SHP77 (cell line): ENCODE data around the gene GK.
"Not testable (repeated sequence)": the region's sequence is repeated elsewhere in the genome, so short reads cannot be mapped to it uniquely, and the experiment has no call there.

Experiments
- DNase-seq, 2 experiments: peaks; one replicate each; lab custom pipeline; 2025; lab: John Stamatoyannopoulos, UW

The GK gene

DNA sequence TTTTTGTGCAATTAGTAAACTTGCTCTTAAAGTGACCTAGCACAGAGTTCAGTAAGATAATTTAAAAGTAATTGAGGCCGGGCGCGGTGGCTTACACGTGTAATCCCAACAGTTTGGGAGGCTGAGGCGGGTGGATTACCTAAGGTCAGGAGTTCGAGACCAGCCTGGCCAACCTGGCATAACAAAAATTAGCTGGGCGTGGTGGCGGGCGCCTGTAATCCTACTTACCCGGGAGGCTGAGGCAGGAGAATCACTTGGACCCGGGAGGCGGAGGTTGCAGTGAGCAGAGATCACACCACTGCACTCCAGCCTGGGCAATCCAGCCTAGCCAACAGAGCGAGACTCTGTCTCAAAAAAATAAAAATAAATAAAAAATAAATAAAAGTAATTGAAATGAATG is 1.2 kb downstream of the GK start:
- DNase-seq = not testable (repeated sequence)

DNA sequence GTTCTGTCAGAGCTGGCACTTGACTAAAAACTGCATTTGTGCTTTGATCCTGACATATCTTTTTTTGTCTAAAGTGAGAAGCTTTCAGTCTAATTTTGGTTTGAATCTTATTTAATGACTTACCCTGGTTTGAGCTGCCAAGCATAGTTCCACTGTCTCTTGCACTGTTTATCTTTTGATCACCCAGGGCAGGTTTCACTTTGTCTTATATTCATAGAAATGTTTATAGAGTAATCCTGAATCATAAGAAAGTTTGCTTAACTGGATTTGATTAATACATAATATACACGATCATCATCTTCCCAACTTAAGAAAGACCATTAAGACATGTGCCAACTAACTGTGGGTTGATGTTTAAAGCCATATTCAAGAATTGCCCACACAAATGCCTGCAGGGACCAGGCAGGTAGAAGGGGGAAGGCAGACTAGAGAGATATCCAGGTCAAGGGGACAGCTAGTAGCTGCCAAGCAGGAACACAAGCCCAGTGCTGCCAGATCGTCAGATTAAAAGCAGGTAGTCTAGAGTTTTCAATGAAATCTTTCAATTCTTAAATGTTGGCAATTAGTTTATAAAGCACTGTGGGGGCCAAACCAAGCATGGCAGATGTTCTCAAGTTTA is 1.9 kb downstream of the GK start:
- no peak for DNase-seq

DNA sequence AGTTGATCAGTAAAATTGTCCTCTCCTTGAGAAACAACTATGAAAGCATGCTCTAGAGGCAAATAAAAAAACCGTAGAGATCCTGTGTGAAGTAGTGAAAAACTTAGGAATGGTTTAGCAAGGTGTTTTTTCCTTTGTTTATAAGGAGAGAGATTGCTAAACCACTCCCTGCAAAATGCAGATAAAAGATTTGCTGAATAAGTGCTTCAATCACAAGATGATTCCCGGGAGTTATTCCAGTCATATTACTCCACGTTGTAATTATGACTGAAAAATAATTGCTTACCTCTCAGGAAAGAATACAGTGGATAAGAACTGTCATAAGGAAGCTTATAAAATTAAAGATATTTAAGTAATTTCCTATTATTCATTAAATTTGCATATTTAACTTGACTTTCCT is 2.8 kb downstream of the GK start:
- DNase-seq = no peak

DNA sequence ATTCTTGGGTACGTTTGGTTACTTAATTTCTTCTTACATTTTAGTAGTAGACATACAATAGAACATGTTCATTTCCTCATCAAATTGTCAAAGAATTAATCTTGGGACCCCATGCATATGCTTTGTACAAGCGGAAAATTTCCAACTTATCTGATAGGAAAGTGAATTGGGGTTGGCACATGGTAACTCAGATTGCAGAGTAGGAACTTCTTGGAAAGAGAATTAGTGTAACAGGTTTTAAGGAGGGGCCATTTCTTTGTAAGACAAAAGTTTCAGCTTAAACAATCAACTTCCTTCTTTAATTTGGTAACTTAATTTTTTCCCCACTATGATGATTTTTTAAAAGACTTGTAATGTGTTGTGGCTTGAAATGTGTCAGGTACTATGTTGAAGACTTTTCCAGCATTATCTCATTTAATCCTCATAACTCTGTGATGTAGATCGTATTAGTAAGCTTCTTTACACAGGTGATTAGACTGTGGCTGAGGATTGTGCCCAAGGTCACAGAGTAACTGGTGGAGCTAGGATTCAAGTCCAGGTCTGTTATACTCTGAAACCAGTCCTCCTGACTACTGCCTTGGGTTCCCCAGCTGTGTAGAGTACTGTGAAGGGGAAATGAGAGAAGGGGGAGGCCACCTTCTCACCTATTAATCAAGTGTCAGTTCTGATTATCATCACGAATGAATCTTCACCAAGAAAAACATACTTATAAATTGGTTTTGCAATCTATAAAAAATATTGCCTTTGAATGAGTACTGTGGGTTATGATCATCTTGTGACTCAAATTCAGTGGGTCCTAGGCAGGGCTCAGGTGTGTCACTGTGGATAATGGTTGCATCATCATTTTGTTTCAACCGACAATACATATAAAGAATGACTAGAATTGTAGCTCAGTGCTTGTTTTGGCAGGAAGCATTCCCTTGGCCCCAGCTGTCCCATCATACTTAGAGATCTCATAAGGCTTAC is 4.3 kb downstream of the GK start:
- DNase-seq = no peak

DNA sequence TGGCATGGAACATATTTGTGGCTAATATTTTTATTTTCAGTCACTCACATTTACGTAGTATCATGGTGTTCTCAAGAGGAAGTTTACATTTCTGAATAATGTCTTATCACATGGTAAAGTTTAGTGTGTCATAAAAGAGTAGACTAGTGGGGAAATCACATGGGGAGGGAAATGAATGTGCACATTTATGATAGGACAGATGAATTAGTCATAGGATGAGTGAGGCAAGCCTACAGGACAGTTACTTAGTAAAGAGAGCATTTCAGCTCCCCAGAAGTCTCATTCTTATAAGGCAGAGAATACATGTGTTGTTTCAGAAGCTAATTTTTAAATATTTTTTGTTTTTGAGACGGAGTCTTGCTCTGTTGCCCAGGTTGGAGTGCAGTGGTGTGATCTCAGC is 6.2 kb downstream of the GK start:
- no peak for DNase-seq

DNA sequence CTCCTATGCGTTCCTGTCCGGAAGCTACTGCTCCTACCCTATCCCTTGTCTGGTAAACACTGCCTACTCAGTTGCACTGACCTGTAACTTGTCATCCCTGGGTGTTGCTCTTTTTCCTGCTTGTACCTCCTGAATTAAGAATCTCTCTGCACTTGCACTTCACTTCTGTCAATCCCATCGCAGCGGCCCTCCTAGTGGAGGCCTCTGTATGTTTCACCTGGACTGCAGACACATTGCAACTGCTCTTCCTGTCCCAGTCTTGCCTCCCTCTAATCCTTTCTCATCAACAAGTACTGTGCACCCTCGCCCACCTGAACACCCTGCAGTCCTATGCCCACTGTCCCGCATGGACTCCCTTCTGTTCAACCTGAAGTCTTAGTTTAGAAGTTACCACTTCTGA is 8.0 kb downstream of the GK start:
- no peak for DNase-seq

DNA sequence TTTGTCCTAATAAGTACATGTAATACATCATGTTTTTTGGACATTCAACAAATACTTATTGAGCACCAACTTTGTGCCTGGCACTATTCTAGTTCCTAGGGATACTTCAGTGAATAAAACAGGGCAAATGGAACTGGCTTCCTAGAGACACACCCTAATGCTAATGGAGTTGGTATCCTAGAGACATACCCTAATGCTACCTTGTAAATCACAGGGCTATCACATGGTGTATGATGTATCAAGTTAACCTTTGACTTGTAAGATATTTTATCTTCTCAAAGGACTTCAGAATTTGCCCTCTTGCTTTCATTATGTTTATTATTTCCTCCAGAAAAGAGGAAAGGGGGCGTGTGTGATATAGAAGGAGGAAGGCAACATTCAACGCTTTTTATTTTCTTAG is 10.1 kb downstream of the GK start:
- DNase-seq = no peak

DNA sequence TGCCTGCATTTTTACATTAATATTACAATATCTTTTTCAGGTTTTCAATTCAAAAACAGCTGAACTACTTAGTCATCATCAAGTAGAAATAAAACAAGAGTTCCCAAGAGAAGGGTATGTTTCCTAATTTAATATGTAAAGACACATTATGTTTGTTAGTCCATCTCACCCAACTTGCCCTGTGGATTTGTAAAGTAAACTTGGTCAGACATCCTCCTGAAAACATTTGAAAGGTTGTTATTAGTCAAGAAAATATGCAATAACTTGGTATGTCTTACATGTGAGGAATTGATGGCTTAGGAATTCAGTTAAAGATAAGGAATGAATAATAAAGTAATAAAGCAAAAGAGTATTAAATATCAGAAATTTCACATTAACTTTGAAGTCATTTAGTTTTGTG is 12.2 kb downstream of the GK start:
- DNase-seq = no peak

DNA sequence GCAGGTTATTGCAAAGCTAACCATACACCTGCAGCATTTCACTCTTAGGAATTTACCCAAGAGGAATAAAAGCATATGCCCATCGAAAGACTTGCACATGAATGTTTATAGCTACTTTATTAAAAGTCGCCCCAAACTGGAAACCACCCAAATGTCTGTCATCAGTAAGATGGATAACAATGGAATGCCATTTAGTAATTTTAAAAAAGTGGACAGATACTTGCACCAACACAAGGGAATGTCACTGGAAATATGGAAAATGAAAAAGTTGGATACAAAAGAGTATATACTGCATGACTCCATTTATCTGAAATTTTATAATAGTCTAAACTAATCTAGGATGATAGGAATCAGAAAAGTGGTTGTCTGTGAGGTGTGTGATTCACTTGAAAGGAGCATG is 12.9 kb downstream of the GK start:
- DNase-seq = no peak

DNA sequence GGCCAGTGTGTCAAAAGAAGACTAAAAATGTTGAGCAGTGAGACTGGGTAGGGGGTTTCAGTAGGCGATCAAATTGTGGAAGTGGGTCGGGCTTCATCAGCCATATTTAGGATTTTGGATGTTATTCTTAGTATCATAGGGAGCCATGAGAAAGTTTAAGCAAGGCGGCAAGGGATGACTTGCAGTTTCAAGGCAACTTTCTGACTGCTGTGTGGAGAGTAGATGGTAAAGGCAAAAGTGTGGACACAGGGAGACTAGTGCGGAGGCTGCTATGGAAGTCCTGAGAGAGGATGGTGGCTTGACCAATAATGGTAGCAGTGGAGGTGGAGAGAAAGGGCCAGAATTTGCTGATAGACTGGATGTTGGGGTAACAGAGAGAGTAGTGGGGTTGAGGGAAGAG is 15.4 kb downstream of the GK start:
- DNase-seq = no peak

DNA sequence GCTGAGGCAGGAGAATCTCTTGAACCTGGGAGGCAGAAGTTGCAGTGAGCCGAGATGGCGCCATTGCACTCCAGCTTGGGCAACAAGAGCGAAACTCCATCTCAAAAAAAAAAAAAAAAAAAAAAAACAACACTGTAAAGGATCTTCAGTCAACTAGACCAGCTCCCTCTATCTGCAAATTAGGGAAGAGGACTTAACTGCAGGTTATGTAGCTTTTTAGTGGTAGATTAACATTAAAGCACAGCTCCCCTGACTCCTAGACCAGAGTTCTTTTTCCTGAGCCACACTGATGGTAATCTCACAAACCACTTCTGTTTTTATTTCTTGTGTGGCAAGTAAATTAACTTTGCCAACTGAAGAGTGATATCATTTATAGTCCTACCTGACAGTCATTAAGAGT is 18.0 kb downstream of the GK start:
- not testable (repeated sequence) for DNase-seq

DNA sequence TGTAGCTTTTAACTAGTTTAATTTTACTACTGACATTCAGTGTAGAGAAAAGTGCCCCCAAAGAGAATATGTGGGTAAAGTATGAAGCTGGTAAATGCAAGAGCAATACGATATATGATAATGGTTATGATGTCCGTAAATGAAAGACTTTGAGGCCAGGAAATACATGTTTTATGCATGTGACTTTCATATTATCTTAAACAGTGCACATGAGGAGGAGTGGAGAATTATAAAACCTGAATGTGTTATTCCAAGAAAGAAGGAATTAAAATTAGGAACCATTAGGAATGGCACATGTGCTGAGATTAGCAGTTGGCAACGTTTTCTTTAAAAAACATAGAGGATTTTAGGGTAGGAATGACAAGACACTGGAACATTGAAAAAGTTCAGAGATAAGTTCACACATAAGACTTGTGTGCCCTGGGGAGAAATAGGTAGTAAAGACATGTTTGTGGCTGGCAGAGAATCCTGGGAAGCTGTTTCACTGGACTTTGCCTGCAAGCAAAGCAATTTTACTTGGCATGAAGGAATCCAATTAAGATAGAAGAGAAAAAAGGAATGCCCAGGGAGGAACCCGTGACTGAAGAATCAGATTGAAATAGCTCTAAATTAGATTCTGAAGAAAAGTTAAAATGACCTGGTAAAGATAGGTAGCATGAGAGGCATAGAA is 20.0 kb downstream of the GK start:
- no peak for DNase-seq

DNA sequence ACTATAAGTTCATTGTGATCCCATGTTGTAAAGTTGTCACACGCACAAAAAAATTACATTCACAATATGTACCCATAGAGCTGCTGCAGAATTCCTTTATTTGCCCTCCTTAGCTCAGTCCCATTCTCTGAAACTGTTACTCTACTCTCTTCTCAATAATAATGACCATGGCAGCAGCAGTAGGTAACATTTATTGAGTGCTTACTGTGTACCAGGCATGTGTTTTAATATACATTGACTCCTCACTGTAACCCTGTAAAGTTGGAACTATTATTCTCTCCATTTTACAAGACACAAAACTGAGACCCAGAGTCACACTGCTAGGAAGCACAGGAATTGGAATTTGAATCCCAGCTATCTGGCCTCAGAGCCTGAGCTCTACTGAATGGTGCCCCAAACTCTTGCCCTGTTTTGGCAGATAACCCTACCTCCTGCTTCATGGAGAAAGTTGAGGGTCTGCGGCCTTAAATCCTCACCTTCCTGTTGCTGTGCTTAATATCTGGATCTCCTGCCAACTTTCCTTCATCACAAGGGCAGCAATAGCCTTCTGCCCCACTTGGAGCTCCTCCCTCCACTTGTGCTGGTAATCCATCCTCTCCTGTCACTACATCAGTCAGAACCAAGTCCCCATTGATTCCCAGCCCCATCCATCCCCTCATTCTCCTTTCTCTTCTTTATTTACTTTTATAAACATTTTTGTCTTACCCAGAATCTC is 20.8 kb downstream of the GK start:
- DNase-seq = no peak

DNA sequence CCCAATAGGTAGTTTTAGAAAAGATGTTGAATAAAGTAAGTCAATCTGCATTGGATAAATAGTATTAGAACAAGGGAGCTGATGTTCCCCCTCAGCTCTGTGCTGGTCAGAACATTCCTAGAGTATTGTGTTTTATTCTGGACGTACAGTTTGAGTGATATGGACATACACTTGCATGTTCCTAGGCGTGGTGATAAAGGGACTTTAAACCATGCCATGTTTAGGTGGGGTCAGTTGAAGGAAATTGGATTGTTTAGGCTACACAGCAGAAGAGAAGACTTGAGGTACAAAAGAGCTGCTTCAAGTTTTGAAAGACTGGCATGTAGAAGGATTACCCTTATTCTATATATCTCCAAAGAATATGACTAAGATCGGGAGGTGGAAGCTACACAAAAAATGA is 21.6 kb downstream of the GK start:
- no peak for DNase-seq

DNA sequence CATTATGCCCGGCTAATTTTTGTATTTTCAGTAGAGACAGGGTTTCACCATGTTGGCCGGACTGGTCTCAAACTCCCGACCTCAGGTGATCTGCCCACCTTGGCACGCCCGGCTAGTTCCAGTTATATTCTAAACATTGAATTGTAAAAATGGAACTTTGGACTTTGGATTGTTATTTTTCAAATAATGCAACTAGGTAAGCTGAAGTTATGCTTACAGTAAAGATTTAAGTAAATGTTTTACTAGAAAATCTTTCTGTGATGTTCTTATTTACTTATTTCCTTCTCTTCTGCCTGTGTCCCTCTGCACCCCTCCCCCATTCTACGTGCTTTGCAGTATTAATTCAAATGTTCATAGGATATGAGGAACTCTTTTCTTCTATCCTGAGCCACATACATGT is 26.1 kb downstream of the GK start:
- DNase-seq = no peak

DNA sequence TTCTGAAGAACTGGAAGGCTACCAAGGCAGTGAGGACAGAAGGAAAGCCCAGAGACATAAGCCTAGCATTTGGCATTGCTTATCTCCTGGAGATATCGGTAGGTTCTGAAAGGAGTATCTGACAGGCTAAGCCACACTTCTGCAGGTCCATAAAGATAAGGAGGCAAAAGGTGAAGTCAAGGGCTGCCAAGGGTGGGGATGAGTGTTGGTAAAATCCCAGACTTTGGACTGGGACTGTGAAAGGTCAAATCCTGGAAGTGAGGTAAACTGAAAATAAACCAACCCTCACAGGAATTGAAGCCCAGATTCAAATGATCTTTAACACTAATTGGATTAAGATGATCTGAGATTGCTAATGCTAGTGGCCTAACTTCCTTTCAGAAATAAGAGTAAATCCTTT is 27.4 kb downstream of the GK start:
- DNase-seq = no peak

DNA sequence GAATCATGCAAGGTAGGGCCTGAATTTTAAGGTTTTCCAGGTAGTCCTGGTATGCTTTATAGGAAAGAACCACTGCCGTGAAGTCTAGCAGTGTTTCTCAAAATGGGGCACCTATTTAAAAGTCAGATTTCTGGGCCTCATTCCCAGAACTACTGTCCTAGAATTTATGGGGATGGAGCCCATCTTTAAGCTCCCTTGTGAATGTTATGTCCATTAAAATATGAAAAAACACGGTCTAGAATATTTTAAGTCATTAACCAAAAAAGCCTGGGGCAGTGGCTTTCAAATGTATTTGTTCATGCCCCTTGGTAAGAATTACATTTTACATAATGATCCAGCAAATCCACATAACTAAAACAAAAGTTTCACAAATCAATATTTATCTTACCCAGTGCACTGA is 35.4 kb downstream of the GK start:
- no peak for DNase-seq

DNA sequence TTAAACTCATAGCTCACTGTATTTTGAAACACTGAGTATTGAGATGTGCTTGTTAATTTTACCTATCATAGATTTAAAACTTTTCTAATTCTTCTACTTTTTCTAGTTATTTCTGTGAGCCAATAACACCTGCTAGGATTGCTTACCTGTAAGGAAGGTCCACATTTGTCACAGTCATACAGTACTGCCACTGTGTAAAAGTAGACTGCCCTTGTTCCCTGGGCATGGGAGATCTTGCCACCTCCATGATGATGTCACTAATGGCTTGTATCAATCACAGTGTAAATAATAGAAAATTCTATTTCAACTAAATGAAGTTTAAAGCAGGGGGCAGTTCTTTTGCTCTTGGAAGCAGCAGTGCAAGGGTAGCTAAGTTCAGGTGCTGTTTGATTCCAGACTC is 35.9 kb downstream of the GK start:
- no peak for DNase-seq

DNA sequence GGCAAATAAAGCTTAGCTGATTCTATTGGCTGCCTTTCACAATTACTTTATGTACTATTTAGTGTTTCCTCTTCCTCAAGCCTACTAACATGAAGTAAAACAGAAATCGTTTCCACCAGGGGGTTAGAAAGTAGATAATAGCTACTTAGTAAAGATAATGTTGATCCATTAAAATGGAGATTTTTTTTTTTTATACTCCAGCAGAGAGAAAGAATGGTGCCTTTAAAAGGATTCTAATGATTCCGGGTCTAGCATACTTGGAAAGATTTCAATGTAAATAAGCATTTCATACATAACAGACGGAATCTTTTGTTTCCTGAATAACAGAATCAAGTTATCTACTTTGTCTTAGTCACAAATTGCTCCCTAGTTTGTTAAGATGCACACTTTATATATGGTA is 37.1 kb downstream of the GK start:
- DNase-seq = no peak

DNA sequence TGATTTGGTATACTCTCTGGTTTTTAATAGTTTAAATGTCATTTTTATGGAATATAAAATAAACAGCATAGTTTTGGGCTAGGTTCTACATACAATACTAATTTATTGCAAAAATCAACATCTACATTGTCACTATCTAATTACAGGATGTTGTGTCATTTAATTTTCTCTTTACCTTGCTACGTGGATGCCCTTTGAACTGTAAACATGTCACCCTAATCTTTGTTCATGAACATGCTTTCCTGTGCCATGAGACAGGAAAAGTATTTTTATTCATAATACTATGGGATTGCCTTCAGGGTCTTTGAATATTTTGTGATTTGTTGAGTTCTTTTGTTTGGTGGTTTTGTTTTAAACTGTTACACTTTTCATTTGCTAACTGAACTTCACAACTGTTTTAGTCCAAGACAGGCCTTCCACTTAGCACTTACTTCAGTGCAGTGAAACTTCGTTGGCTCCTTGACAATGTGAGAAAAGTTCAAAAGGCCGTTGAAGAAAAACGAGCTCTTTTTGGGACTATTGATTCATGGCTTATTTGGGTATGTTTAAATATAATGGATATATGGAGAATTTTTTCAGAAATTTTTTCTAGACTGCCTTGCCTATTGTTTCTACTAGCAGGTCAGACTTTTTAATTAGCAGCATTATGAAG is 40.9 kb downstream of the GK start:
- no peak for DNase-seq

DNA sequence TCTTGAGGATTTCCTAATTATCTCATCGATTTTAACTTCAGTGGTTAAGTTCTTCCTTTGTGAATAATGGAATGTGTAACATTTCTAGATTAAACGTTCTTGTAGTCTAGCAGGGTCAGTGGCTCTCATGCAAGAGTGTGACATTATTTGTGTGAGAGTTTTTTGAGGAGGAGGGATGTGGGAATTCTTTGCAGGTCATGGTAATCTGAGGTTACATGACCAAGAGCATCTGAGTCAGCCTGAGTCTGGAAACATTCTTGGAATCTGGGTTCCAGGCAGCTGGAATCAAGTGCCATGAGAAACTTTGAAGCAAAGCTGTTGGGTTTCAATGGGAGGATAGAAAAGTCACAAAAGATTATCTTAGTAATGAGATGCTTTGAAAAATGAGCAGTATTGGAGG is 49.5 kb downstream of the GK start:
- DNase-seq = no peak

DNA sequence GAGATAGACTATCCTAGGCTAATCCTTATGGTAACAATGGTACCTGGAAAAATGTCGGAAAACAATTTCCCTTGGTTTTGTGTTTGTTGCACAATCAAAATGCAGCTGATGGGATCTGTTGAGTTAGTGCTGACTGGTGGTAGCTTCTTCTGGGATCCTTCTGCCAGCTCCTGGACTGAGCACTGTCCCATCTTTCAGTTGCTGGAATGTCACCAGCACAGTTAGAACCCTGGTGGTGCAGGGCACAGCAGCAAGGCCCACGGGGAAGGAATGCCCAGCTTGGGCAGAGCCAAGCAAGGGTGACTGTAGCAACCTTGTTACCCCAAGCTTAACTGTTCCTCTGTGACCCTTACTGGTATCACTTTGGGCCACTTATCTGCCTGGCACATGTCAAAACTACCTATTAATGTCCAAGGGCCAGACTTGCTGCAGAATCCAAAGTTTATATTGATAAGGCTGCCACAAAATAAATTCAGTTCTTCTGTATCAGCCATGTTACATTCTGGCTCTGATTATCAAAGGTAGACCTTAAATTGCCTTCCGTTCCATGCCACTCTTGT is 53.1 kb downstream of the GK start:
- DNase-seq = no peak
